8988T (cell line): ENCODE results near the gene KIAA1958.
"Not testable (repeated sequence)": the region's sequence is repeated elsewhere in the genome, so short reads cannot be mapped to it uniquely, and the experiment has no call there.

Source experiments
- DNase-seq: peaks from one replicate; pipeline ENCODE4 v3.0.0; 2011

KIAA1958 gene

GRCh38 chr9:112669326-112669725 is 182.7 kb downstream of the KIAA1958 start:
- DNase-seq, result no peak

DNA sequence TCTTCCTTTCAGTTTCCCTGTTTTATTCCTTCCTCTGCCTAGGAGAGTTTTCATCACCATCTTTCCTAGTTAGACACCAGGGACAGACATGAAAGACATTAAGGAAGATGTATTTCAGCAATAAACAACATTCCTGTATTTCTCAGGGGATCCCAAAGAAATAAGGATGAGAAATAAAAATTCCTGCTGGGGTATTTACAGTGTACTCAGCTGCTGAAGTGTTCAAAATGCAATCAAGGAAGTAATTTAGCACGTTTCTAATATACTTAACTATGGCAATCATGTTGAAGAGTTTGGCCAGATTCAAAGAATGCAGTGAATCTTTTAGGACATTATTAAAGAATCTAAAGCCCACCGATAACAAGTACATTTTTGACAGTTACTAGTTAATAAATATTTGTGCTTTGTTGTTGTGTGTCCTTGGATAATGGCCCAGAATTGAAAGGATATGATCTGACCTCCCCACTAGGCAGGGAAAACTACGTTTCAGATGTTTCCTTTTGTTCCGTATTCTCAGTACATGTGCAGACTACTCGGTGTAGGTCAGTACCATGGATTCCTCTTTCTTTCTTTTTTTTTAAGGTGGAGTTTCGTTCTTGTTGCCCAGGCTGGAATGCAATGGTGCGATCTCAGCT is 184.5 kb downstream of the KIAA1958 start:
- DNase-seq, result no peak

- not testable (repeated sequence) for DNase-seq
These were observed 186.6 kb downstream of the KIAA1958 start for GRCh38 chr9:112673221-112673620.

GRCh38 chr9:112677040-112677439 is 190.4 kb downstream of the KIAA1958 start:
- no peak for DNase-seq

DNA sequence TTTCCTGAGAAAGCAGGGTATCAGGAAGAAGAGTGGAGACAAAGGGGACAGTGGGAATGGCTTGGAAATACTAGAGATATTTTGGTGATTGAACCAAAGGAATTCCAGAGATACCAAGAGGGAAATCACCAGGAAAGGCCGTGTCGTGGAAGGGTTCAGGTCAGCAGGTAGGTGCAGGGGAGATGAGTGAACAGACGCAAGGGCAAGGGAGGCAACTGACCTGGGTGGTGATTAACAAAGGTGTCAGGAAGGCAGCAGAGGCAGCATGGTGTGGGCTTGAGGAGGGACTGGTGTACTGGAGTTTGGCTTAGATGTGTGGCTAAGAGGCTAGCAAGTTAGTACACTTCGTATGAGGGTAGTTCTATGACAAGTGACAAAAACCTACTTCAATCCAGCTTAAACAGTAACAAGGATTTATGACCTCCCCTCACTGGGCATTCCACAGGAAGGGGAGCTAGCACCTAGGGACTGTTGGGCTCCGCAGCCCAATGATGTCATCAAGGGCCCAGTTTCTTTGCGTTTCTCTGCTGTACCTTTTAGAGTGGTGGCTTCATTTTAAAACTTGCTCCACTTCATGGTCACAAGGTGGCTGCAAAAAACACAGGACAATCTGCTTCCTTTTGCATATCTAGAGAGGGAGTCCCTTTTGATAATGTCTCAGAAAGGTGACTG is 194.2 kb downstream of the KIAA1958 start:
- no peak for DNase-seq

DNA sequence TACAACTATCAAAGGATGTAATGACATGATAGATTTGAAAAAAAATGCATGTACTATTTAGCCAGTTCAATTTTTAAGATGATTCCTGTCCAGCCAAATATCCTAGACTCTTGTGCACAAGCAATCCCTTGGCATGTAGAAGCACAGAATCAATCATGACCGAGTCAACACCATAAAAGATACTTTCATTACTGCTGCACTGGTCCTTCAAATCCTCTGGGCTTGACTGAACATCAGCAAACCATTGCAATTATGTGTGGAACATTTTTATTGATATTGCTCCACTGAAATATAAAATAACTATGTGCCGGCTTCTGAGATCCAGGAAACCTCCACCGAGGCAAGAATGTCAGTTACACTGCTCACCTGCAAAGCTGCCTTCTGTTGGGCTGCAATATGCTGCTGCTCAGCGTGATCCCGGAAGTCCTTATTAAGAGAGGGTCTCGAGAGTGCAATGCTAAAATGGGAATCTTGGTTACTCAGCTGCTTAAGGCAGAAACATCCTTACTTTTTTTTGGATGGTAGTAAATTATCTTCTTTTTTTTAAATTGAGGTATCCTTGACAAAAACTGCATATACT is 202.6 kb downstream of the KIAA1958 start:
- no peak for DNase-seq

DNA sequence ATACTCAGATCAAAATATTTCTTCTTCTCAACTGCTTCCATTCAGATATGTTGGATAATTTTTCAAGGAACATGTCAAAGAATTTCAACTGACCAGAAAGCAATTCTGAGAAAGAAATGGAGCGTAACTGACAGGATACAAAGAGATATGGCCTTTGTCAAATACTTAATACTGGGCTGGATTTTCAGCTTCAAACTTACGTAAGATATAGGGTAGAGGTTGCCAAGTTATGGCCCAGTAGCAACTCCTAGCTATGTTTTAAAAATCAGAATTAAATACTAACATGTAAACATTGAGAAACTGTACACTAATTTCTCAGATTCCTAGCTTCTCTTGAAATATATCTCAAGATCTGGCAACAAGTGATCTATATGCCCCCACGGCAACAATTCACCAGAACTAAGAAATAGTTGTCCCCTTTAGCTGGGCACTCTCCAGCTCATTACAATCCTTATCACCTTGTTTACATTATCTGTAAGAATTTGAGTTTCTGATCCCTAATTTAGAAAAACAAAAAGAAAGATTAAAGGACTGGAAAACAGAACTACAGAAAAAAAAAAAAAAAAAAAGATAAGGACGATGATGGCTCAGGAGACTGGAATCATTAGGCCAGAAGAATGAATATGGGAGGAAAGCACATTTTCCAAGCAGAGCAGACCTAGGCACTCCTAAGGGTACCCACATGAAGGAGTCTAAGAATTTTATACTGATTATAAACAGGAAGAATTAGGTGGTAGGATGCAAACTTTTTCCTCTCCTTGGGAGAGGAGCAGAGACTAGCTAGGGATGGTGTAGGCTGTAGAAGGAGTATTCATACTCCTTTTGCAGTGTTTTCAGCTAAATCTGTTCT is 208.3 kb downstream of the KIAA1958 start:
- no peak for DNase-seq

DNA sequence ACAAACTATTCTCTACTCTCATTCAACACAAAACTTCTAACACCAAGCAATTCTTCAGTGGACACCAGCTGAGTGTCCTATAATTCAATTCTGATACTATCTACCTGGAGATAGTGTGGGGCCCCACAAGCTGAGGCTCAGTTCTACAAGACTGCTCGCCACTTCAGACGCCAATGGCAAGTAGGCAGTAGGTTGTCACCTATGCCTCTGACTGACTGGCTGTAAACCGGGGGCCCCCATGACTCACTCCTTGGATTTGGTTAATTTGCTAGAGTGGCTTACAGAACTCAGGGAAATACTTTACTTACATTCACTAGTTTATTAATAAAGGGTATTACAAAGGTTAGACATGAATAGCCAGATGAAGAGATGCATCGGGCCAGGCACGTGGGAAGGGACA is 209.8 kb downstream of the KIAA1958 start:
- no peak for DNase-seq

- DNase-seq, result no peak
These were observed 212.6 kb downstream of the KIAA1958 start for GRCh38 chr9:112699230-112699629.

DNA sequence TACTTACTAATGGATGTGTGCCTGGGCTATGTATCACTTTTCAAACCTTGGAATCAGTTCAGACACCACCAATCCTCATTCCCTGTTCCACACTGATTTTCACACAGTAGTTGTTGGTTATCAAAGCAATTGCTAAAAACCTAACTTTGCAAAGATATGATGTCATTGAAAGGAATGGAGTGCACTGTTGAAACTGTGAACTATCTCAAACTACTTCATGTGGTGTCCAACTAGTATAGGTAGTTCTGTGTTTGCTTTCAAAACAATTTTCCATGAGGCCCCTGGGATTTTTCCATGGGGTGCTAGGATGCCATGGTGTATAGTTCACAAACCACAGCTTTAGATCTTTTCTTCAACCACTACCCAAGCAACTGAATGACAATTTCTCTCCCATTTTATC is 213.5 kb downstream of the KIAA1958 start:
- no peak for DNase-seq

GRCh38 chr9:112703304-112703703 is 216.7 kb downstream of the KIAA1958 start:
- no peak for DNase-seq

DNA sequence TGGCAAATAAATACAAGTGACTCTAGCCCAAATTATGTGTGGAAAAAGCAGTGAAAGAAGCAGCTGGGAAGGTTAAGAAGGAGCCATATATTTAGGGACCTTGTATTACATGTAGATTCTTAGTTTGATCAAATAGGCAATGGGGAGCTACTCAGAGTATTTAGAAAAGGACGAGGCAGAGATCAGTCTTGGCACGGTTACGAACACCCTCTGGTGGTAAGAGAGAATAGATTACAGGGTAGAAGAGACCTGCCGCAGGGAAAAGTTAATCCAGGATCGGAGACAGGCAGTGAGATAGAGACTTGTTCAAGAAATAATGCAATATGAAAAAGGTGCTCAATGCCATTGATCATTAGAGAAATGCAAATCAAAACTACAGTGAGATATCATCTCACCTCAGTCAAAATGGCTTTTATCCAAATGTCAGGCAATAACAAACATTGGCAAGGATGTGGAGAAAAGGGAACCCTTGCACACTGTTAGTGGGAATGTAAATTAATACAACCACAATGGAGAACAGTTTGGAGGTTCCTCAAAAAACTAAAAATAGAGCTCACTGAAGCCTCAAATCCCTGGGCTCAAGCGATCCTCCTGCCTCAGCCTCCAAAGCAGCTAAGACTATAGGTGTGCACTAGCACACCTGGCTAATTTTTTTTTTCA is 219.3 kb downstream of the KIAA1958 start:
- DNase-seq, result no peak

GRCh38 chr9:112711050-112711689 is 224.5 kb downstream of the KIAA1958 start:
- DNase-seq, result no peak

DNA sequence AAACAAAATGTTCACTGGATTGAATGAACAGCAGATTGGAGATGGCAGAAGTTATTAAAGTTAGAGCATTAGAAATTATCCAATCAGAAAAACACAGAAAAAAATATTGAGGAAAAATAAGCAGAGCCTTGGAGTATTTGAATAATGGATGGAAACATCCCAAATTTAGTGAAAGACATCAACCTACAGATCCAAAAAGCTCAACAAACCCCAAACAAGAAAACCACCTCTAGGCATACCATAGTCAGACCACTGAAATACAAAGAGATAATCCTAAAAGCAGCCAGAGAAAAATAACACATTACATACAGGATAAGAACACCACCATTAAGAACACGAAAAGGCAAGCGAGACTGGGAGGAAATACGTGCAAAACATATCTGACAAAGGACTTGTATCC is 226.1 kb downstream of the KIAA1958 start:
- no peak for DNase-seq

GRCh38 chr9:112717661-112718331 is 231.2 kb downstream of the KIAA1958 start, which contains the start of gene INIP:
Gene INIP, minus strand, starts transcription at chr9:112718117. Its CDS starts 1,632 bp downstream, at chr9:112716485.
- peak; percentile 77 for DNase-seq
